ENCODE data around the gene TSKU. TPM values are rescaled to one million over a fixed set of nuclear protein-coding genes. Genes with fewer than 3 reads are reported as not detected.

Gene TSKU
- total RNA-seq, 1 experiment from 2014 or later, result 22.9 TPM

GRCh38 chr11:76796511-76797198, 13.5 kb downstream of the TSKU start:
- in situ Hi-C loops (cut with HindIII; ENCODE audit: low sequenced_read_pairs), result no loop called here
- DNase-seq (ENCODE audit: low spot score), result no peak

GRCh38 chr11:76797341-76798201, 14.4 kb downstream of the TSKU start:
- DNase-seq (ENCODE audit: low spot score), result no peak
- in situ Hi-C loops (cut with HindIII; ENCODE audit: low sequenced_read_pairs), result no loop called here

- in situ Hi-C loops (cut with HindIII; ENCODE audit: low sequenced_read_pairs), result no loop called here
- DNase-seq (ENCODE audit: low spot score), result no peak
Observed at GRCh38 chr11:76798202-76798581, 15.0 kb downstream of the TSKU start.

- in situ Hi-C loops (cut with HindIII; ENCODE audit: low sequenced_read_pairs), result no loop called here
- DNase-seq (ENCODE audit: low spot score), result peak; percentile 22
Observed at GRCh38 chr11:76798671-76799065, 15.5 kb downstream of the TSKU start.

GRCh38 chr11:76799066-76799804, 16.1 kb downstream of the TSKU start:
- in situ Hi-C loops (cut with HindIII; ENCODE audit: low sequenced_read_pairs), result no loop called here
- DNase-seq (ENCODE audit: low spot score), result peak; percentile 71

GRCh38 chr11:76800466-76801200, 17.5 kb downstream of the TSKU start:
- in situ Hi-C loops (cut with HindIII; ENCODE audit: low sequenced_read_pairs), result no loop called here
- no peak for DNase-seq (ENCODE audit: low spot score)

GRCh38 chr11:76801225-76801624, 18.1 kb downstream of the TSKU start:
- no peak for DNase-seq (ENCODE audit: low spot score)
- in situ Hi-C loops (cut with HindIII; ENCODE audit: low sequenced_read_pairs), result no loop called here

GRCh38 chr11:76801736-76802135, 18.6 kb downstream of the TSKU start:
- no peak for DNase-seq (ENCODE audit: low spot score)
- in situ Hi-C loops (cut with HindIII; ENCODE audit: low sequenced_read_pairs), result no loop called here

- in situ Hi-C loops (cut with HindIII; ENCODE audit: low sequenced_read_pairs), result no loop called here
- DNase-seq (ENCODE audit: low spot score), result no peak
Observed at GRCh38 chr11:76802151-76802550, 19.0 kb downstream of the TSKU start.

- in situ Hi-C loops (cut with HindIII; ENCODE audit: low sequenced_read_pairs), result no loop called here
Observed at GRCh38 chr11:76802621-76803020, 19.5 kb downstream of the TSKU start.

GRCh38 chr11:76803023-76803422, 19.9 kb downstream of the TSKU start:
- in situ Hi-C loops (cut with HindIII; ENCODE audit: low sequenced_read_pairs), result no loop called here

More at GRCh38 chr11:76802621-76803020, 19.5 kb downstream of the TSKU start:
- no peak for DNase-seq (ENCODE audit: low spot score)

GRCh38 chr11:76803811-76804600, 20.9 kb downstream of the TSKU start:
- in situ Hi-C loops (cut with HindIII; ENCODE audit: low sequenced_read_pairs), result no loop called here
- DNase-seq (ENCODE audit: low spot score), result no peak

More at GRCh38 chr11:76803023-76803422, 19.9 kb downstream of the TSKU start:
- DNase-seq (ENCODE audit: low spot score), result peak; percentile 30

- in situ Hi-C loops (cut with HindIII; ENCODE audit: low sequenced_read_pairs), result no loop called here
- no peak for DNase-seq (ENCODE audit: low spot score)
Observed at GRCh38 chr11:76805206-76805913, 22.2 kb downstream of the TSKU start.

GRCh38 chr11:76806131-76806530, 23.0 kb downstream of the TSKU start:
- DNase-seq (ENCODE audit: low spot score), result no peak
- in situ Hi-C loops (cut with HindIII; ENCODE audit: low sequenced_read_pairs), result no loop called here

GRCh38 chr11:76806608-76807205, 23.6 kb downstream of the TSKU start:
- in situ Hi-C loops (cut with HindIII; ENCODE audit: low sequenced_read_pairs), result no loop called here
- no peak for DNase-seq (ENCODE audit: low spot score)

- in situ Hi-C loops (cut with HindIII; ENCODE audit: low sequenced_read_pairs), result no loop called here
- peak; percentile 80 for DNase-seq (ENCODE audit: low spot score)
Observed at GRCh38 chr11:76807206-76807875, 24.2 kb downstream of the TSKU start.

- DNase-seq (ENCODE audit: low spot score), result no peak
- in situ Hi-C loops (cut with HindIII; ENCODE audit: low sequenced_read_pairs), result no loop called here
Observed at GRCh38 chr11:76808171-76808570, 25.0 kb downstream of the TSKU start.
